Measurements from ENCODE around the gene CNGA4. TPM values are rescaled to one million over a fixed set of nuclear protein-coding genes. Genes with fewer than 3 reads are reported as not detected.

The CNGA4 gene
- total and polyA plus RNA-seq, 2 of the 13 experiments (the other 11 are each of a cell fraction or from before 2014, with no cell fraction given) = 0.03 TPM; not detected in 1

DNA sequence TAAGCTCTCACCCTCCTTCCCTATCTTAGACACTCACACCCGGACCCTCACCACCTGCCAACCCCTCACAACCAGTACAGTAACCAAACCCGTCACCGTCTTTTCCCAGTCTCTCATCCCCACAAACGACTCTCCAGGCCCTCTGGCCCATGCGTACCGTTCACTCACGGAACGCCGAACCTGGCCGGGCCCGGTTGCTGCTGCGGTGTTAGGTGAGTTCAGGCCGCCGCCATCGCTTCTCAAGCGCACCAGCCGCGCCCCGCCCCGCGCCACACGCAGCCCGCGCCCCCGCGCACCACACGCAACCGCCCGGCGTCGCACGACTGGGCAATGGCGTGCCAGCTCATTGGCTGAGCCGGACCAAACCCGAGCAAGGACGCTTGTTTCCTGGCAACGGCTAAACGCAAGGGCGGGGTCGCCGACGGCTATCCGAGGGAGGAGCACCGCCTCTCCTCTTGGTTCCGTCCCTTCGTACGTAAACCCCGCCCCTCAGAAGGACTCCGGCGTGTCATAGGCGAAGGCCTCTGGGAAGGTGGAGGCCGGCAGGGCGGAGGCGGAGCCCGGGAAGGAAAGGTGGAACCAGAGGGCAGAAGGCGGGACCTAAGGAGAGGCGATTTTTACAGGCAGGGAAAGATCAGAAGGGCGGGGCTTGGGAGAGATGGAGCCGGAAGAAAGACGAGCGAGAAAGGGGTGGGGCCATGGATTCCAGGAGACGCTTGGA is 4.3 kb upstream of the CNGA4 start, which contains the start of gene FHIP1B (continued):
- TF ChIP-seq ZNF512 (CRISPR knock-in tag; IDR thresholded peaks at IDR 0.05) (no peak), NFE2 (CRISPR knock-in tag; IDR thresholded peaks at IDR 0.05) (no peak), PAF1 (CRISPR knock-in tag; IDR thresholded peaks at IDR 0.05) (no peak), ZNF883 (CRISPR knock-in tag; IDR thresholded peaks at IDR 0.05; ENCODE audit: not compliant biosample characterization) (no peak), CBX5 (CRISPR knock-in tag; IDR thresholded peaks at IDR 0.05; ENCODE audit: borderline replicate concordance) (no peak), ZNF800 (CRISPR knock-in tag; IDR thresholded peaks at IDR 0.05) (no peak), CHCHD3 (CRISPR knock-in tag; IDR thresholded peaks at IDR 0.05) (peak; percentile 82; the same call in 1 of the 2 replicates), ZNF367 (CRISPR knock-in tag; IDR thresholded peaks at IDR 0.05; ENCODE audit: borderline replicate concordance) (no peak), ZNF713 (CRISPR knock-in tag; IDR thresholded peaks at IDR 0.05) (no peak), MAZ (IDR thresholded peaks at IDR 0.05; ENCODE audit: borderline replicate concordance, low read depth, low read length) (peak; percentile 84), MAZ (CRISPR knock-in tag; IDR thresholded peaks at IDR 0.05; ENCODE audit: low read depth) (peak; percentile 87), HOXA5 (CRISPR knock-in tag; IDR thresholded peaks at IDR 0.05) (no peak), ZFP62 (CRISPR knock-in tag; IDR thresholded peaks at IDR 0.05) (no peak), ZNF768 (CRISPR knock-in tag; IDR thresholded peaks at IDR 0.05) (peak; percentile 42; the same call in 1 of the 2 replicates), THYN1 (CRISPR knock-in tag; IDR thresholded peaks at IDR 0.05; ENCODE audit: borderline replicate concordance, low read depth) (no peak), TEAD2 (CRISPR knock-in tag; IDR thresholded peaks at IDR 0.05) (no peak), CREB1 (IDR thresholded peaks at IDR 0.05) (peak; percentile 86), CREB1 (CRISPR knock-in tag; IDR thresholded peaks at IDR 0.05) (peak; percentile 69; the same call in 1 of the 2 replicates), ZNF317 (CRISPR knock-in tag; IDR thresholded peaks at IDR 0.05) (no peak), HIVEP1 (CRISPR knock-in tag; IDR thresholded peaks at IDR 0.05) (no peak), DNMT1 (CRISPR knock-in tag; IDR thresholded peaks at IDR 0.05) (no peak)
- TF ChIP-seq, protein P1, sequence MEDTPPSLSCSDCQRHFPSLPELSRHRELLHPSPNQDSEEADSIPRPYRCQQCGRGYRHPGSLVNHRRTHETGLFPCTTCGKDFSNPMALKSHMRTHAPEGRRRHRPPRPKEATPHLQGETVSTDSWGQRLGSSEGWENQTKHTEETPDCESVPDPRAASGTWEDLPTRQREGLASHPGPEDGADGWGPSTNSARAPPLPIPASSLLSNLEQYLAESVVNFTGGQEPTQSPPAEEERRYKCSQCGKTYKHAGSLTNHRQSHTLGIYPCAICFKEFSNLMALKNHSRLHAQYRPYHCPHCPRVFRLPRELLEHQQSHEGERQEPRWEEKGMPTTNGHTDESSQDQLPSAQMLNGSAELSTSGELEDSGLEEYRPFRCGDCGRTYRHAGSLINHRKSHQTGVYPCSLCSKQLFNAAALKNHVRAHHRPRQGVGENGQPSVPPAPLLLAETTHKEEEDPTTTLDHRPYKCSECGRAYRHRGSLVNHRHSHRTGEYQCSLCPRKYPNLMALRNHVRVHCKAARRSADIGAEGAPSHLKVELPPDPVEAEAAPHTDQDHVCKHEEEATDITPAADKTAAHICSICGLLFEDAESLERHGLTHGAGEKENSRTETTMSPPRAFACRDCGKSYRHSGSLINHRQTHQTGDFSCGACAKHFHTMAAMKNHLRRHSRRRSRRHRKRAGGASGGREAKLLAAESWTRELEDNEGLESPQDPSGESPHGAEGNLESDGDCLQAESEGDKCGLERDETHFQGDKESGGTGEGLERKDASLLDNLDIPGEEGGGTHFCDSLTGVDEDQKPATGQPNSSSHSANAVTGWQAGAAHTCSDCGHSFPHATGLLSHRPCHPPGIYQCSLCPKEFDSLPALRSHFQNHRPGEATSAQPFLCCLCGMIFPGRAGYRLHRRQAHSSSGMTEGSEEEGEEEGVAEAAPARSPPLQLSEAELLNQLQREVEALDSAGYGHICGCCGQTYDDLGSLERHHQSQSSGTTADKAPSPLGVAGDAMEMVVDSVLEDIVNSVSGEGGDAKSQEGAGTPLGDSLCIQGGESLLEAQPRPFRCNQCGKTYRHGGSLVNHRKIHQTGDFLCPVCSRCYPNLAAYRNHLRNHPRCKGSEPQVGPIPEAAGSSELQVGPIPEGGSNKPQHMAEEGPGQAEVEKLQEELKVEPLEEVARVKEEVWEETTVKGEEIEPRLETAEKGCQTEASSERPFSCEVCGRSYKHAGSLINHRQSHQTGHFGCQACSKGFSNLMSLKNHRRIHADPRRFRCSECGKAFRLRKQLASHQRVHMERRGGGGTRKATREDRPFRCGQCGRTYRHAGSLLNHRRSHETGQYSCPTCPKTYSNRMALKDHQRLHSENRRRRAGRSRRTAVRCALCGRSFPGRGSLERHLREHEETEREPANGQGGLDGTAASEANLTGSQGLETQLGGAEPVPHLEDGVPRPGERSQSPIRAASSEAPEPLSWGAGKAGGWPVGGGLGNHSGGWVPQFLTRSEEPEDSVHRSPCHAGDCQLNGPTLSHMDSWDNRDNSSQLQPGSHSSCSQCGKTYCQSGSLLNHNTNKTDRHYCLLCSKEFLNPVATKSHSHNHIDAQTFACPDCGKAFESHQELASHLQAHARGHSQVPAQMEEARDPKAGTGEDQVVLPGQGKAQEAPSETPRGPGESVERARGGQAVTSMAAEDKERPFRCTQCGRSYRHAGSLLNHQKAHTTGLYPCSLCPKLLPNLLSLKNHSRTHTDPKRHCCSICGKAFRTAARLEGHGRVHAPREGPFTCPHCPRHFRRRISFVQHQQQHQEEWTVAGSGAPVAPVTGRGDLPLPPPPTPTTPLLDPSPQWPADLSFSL (CRISPR knock-in tag; IDR thresholded peaks at IDR 0.05) = no peak
